ENCODE measurements around the gene PIGL.
"Not testable (repeated sequence)": the region's sequence is repeated elsewhere in the genome, so short reads cannot be mapped to it uniquely, and the experiment has no call there.

The PIGL gene

GRCh38 chr17:16212793-16213192 lies 4.2 kb upstream of the PIGL start:
- Mint-ChIP-seq H3K36me3 (peaks cover 24% of the 10 kb centered on the region), H3K9me3 (no peaks in the 10 kb centered on the region), H3K4me1 (peaks cover 23% of the 10 kb centered on the region), H3K4me3 (peak overlapping the region; percentile 87), H3K27ac (no peak overlapping the region)
- peak in 1 of 2 donors; percentile 36 for DNase-seq (ENCODE audit: low spot score in 2 of 2)
- no peak for ATAC-seq

- ATAC-seq (no peak), DNase-seq (ENCODE audit: low spot score in 2 of 2) (peak in 1 of 2 donors; percentile 30)
- H3K36me3 Mint-ChIP-seq = peaks cover 22% of the 10 kb centered on the region
- H3K4me3 Mint-ChIP-seq = peak overlapping the region; percentile 87
- peak overlapping the region; percentile 92 for H3K27ac Mint-ChIP-seq
- H3K4me1 Mint-ChIP-seq = peaks cover 20% of the 10 kb centered on the region
- no peaks in the 10 kb centered on the region for H3K9me3 Mint-ChIP-seq
Measured at GRCh38 chr17:16214190-16215001, 2.6 kb upstream of the PIGL start.

- H3K27ac Mint-ChIP-seq = peak overlapping the region; percentile 92
- ATAC-seq = peak; percentile 66
- H3K9me3 Mint-ChIP-seq = no peaks in the 10 kb centered on the region
- peak overlapping the region; percentile 87 for H3K4me3 Mint-ChIP-seq
- peaks cover 20% of the 10 kb centered on the region for H3K4me1 Mint-ChIP-seq
- H3K36me3 Mint-ChIP-seq = peaks cover 24% of the 10 kb centered on the region
- no peak for DNase-seq (ENCODE audit: low spot score in 2 of 2)
Measured at GRCh38 chr17:16215002-16215272, 2.1 kb upstream of the PIGL start.

GRCh38 chr17:16215273-16215964 lies 1.6 kb upstream of the PIGL start, which contains the start of gene NCOR1:
Gene NCOR1 (minus strand): TSS chr17:16215534. CDS start chr17:16194569, 20,965 bp downstream.
- ATAC-seq (peak; percentile 93), DNase-seq (ENCODE audit: low spot score in 2 of 2) (peak; percentile 75 to 91)
- no peaks in the 10 kb centered on the region for H3K9me3 Mint-ChIP-seq
- H3K27ac Mint-ChIP-seq = peak within 1 kb of the TSS; percentile 92
- H3K4me1 Mint-ChIP-seq = peaks cover 20% of the 10 kb centered on the region
- peak within 1 kb of the TSS; percentile 87 for H3K4me3 Mint-ChIP-seq
- peaks cover 24% of the 10 kb centered on the region for H3K36me3 Mint-ChIP-seq

GRCh38 chr17:16215965-16216316 lies 1.1 kb upstream of the PIGL start:
- Mint-ChIP-seq H3K9me3 (no peaks in the 10 kb centered on the region), H3K36me3 (peaks cover 29% of the 10 kb centered on the region), H3K4me3 (peak overlapping the region; percentile 87), H3K27ac (peak overlapping the region; percentile 92), H3K4me1 (peaks cover 20% of the 10 kb centered on the region)
- DNase-seq (ENCODE audit: low spot score in 2 of 2) (peak in 1 of 2 donors; percentile 15), ATAC-seq (peak; percentile 3)

GRCh38 chr17:16216341-16217001 lies 539 bp upstream of the PIGL start:
- not testable (repeated sequence) for ATAC-seq; H3K9me3 Mint-ChIP-seq; DNase-seq (ENCODE audit: low spot score in 2 of 2)
- peaks cover 20% of the 10 kb centered on the region for H3K4me1 Mint-ChIP-seq
- H3K4me3 Mint-ChIP-seq = peak overlapping the region; percentile 87
- H3K27ac Mint-ChIP-seq = peak overlapping the region; percentile 92
- H3K36me3 Mint-ChIP-seq = peaks cover 34% of the 10 kb centered on the region

- peaks cover 5% of the 10 kb centered on the region for H3K4me1 Mint-ChIP-seq
- H3K4me3 Mint-ChIP-seq = no peak overlapping the region
- no peak overlapping the region for H3K27ac Mint-ChIP-seq
- DNase-seq (ENCODE audit: low spot score in 2 of 2) (no peak), ATAC-seq (no peak)
- no peaks in the 10 kb centered on the region for H3K9me3 Mint-ChIP-seq
- H3K36me3 Mint-ChIP-seq = peaks cover 37% of the 10 kb centered on the region
Measured at GRCh38 chr17:16222406-16222805, 5.4 kb downstream of the PIGL start.

GRCh38 chr17:16229912-16230561 lies 13.0 kb downstream of the PIGL start:
- peaks cover 25% of the 10 kb centered on the region for H3K4me1 Mint-ChIP-seq
- peak overlapping the region; percentile 79 for H3K27ac Mint-ChIP-seq
- not testable (repeated sequence) for H3K9me3 Mint-ChIP-seq, ATAC-seq
- H3K36me3 Mint-ChIP-seq = peaks cover 66% of the 10 kb centered on the region
- peak in 1 of 2 donors; percentile 62 for DNase-seq (ENCODE audit: low spot score in 2 of 2)
- peak overlapping the region; percentile 58 for H3K4me3 Mint-ChIP-seq

GRCh38 chr17:16232391-16232790 lies 15.4 kb downstream of the PIGL start:
- H3K9me3 Mint-ChIP-seq = no peaks in the 10 kb centered on the region
- ATAC-seq = no peak
- no peak overlapping the region for H3K27ac Mint-ChIP-seq
- peaks cover 77% of the 10 kb centered on the region for H3K36me3 Mint-ChIP-seq
- no peak for DNase-seq (ENCODE audit: low spot score in 2 of 2)
- H3K4me1 Mint-ChIP-seq = peaks cover 25% of the 10 kb centered on the region
- no peak overlapping the region for H3K4me3 Mint-ChIP-seq

- Mint-ChIP-seq H3K27ac (no peak overlapping the region), H3K9me3 (no peaks in the 10 kb centered on the region), H3K4me1 (peaks cover 14% of the 10 kb centered on the region), H3K4me3 (no peak overlapping the region), H3K36me3 (peaks cover 32% of the 10 kb centered on the region)
- DNase-seq (ENCODE audit: low spot score in 2 of 2) = no peak
- ATAC-seq = no peak
Measured at GRCh38 chr17:16239931-16240330, 22.9 kb downstream of the PIGL start.

GRCh38 chr17:16241906-16242399 lies 24.9 kb downstream of the PIGL start:
- no peak overlapping the region for H3K4me3 Mint-ChIP-seq
- peaks cover 14% of the 10 kb centered on the region for H3K4me1 Mint-ChIP-seq
- H3K9me3 Mint-ChIP-seq = no peaks in the 10 kb centered on the region
- DNase-seq (ENCODE audit: low spot score in 2 of 2) = no peak
- peaks cover 14% of the 10 kb centered on the region for H3K36me3 Mint-ChIP-seq
- no peak overlapping the region for H3K27ac Mint-ChIP-seq
- no peak for ATAC-seq

GRCh38 chr17:16243385-16243784 lies 26.4 kb downstream of the PIGL start:
- DNase-seq (ENCODE audit: low spot score in 2 of 2) (no peak), ATAC-seq (no peak)
- Mint-ChIP-seq H3K9me3 (no peaks in the 10 kb centered on the region), H3K36me3 (peaks cover 5% of the 10 kb centered on the region), H3K4me1 (peaks cover 14% of the 10 kb centered on the region), H3K27ac (peak overlapping the region; percentile 23), H3K4me3 (no peak overlapping the region)

GRCh38 chr17:16243801-16244567 lies 27.0 kb downstream of the PIGL start:
- Mint-ChIP-seq H3K4me3 (no peak overlapping the region), H3K27ac (peak overlapping the region; percentile 23), H3K4me1 (peaks cover 14% of the 10 kb centered on the region), H3K36me3 (peaks cover 6% of the 10 kb centered on the region), H3K9me3 (no peaks in the 10 kb centered on the region)
- DNase-seq (ENCODE audit: low spot score in 2 of 2) (peak in 1 of 2 donors; percentile 57), ATAC-seq (peak; percentile 74)

GRCh38 chr17:16247586-16247984 lies 30.6 kb downstream of the PIGL start:
- H3K4me1 Mint-ChIP-seq = peaks cover 20% of the 10 kb centered on the region
- no peak overlapping the region for H3K27ac Mint-ChIP-seq
- no peak overlapping the region for H3K4me3 Mint-ChIP-seq
- H3K9me3 Mint-ChIP-seq = no peaks in the 10 kb centered on the region
- ATAC-seq = no peak
- peaks cover 11% of the 10 kb centered on the region for H3K36me3 Mint-ChIP-seq
- no peak for DNase-seq (ENCODE audit: low spot score in 2 of 2)

Data from stimulated activated effector memory CD8-positive, alpha-beta T cell treated with anti-CD3 and anti-CD28 coated beads, Interleukin-12 subunit alpha, Interleukin-12 subunit beta, amount 100 ng/mL, for 72 hours (primary cell).